Activated gamma-delta T cell (primary cell): Measurements from ENCODE around the gene FKBP8.
"Not testable (repeated sequence)": the region's sequence is repeated elsewhere in the genome, so short reads cannot be mapped to it uniquely, and the experiment has no call there.

ENCODE experiments used
- DNase-seq: peaks from one replicate; lab custom pipeline; 2025; lab: John Stamatoyannopoulos, UW
- total RNA-seq, 2 donors: gene quantifications; one replicate each; lab custom pipeline; 2026; lab: John Stamatoyannopoulos, UW

The FKBP8 gene
- 164 to 197 reads per million in 2 donors for total RNA-seq

DNA sequence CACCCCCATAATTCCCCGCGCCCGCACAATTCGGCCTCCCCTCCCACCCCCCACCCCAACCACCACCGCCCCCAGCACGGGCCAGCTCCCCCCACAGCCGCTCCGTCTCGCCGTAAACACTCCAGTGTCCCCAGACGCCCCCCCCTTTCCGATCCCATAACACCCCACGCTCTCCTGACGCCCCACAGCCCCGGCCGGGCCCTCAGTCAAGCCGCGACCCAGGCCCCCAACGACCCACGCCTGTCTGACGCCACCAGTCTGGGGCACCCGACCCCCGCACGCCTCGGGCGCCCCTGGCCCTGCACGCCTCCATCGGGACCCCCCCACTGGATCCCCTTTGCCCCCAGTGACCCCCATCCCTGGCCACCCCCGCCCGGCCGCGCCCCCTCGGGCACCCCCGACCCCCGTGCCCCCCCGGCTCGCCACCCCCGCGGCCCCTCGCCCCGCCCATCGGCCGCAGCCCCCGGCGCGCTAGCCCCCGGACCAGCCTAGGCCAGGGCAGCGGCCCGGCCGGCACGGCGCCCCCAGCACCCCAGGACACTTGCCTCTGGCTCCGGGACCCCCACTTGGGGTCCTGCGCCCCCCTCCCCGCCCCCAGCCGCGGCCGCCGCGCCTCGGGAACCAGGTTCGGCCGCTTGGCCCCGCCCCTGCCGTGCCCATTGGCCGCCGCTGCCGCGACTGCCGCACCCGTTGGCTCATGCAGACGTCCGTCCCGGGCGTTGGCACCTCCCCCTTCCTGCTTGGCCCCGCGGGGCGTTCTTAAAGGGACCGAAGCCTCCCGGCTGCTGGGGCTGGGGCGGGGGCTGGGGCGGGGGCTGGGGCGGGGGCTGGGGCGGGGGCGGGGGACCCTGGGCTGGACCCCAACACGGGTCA lies at the start of gene FKBP8:
Gene FKBP8, minus strand, starts transcription at position 633 of the 873 bp plus-strand sequence. CDS start 1,603 bp downstream, outside the sequence.
- DNase-seq = peak; percentile 88

DNA sequence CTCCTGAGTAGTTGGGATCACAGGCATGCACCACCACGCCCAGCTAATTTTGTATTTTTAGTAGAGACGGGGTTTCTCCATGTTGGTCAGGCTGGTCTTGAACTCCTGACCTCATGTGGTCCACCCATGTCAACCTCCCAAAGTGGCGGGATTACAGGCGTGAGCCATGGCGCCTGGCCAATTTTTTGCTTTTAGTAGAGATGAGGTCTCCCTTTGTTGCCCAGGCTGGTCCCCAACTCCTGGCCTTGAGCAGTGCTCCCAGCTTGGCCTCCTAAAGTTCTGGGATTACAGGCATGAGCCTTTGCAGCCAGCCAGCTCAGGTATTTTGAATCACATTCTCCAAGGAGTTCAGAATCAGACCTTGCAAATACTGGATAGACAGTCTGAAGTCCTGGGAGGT lies 49.4 kb upstream of the FKBP8 start:
- not testable (repeated sequence) for DNase-seq

GRCh38 chr19:18591735-18592385 lies 48.5 kb upstream of the FKBP8 start:
- no peak for DNase-seq

DNA sequence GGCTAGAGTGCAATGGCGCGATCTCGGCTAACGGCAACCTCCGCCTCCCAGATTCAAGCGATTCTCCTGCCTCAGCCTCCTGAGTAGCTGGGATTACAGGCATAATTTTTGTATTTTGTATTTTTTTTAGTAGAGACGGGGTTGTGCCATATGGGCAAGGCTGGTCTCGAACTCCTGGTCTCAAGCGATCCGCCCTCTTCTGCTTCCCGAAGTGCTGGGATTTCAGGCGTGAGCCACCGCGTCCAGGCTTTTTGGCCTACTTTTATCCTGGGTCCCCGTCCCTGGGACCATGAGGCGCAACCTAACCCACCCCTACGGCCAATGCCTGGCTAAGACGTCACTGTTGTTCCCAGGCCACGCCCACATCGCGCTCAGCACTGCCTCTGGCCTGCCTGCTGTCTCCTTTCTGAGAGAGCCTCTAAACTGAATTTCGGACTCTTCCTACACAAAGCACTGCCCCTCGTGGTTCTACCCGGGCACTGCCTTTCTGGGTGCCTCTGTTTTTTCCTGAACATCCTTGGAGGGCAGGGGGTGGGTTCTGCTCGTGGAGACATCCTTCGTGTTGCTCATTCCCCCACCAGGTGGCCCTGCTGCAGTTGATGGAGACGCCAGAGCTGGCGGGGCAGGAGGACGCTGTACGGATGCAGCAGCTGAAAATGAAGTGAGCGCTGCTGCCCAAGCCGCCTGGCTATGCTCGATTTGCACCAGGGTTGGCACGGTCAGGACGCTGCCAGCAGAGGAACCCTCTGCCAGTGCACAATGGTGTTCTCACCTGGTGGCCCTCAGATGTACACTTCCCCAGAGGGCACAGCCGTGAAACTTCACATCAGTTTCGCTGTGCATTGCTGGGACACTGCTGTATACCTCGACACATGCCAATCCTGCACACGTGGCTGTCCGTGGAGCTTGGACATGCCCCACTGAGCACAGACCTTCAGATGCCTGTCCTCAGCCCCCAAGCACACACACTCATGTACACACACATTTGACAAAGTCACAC lies 47.2 kb upstream of the FKBP8 start:
- DNase-seq = no peak

DNA sequence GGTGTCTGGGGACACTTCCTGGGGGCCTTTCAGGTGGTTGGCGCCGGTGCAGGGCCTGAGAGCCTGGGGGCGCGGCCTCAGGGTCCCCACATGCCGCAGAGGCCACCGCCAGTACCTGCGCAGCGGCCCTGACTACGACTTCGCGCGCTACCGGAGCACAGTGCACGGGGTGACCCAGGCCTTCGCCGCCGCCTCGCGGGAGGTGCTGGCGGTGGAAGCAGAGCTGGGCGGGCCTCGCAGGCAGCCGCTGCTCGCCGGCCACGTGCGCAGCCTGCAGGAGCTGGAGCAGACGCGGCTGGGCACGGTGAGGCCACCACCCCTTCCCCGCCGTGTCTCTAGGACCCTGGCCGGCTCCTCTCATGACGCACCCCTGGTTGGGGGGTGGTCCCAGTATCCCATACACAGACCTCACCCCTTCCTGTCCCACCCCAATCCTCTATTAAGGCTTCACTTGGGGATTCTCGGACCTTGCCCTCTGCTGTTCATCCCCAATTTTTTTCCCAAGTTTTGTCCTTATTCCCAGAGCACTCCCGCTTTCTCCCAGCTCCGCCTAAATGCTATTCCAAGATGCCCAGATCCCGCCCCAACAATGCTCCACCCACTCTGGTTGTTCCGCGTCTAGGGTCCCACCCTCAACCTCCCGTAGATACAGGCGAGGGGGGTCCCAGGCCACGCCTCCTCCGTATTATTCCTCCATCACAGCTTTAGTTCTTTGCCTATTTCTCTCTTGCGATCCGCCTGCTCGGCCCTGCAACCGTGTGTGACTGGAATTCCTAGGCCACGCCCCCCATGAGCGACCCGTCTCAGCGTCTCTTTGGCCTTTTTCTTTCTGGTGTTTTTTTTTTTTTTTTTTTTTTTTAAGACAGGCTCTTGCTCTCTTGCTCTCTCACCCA lies 46.3 kb upstream of the FKBP8 start:
- peak; percentile 69 for DNase-seq

- peak; percentile 80 for DNase-seq
Observed at GRCh38 chr19:18588611-18589379, 45.4 kb upstream of the FKBP8 start, which contains the start of gene REX1BD. REX1BD (plus strand) TSS chr19:18588798; CDS start chr19:18588802, 4 bp downstream.

DNA sequence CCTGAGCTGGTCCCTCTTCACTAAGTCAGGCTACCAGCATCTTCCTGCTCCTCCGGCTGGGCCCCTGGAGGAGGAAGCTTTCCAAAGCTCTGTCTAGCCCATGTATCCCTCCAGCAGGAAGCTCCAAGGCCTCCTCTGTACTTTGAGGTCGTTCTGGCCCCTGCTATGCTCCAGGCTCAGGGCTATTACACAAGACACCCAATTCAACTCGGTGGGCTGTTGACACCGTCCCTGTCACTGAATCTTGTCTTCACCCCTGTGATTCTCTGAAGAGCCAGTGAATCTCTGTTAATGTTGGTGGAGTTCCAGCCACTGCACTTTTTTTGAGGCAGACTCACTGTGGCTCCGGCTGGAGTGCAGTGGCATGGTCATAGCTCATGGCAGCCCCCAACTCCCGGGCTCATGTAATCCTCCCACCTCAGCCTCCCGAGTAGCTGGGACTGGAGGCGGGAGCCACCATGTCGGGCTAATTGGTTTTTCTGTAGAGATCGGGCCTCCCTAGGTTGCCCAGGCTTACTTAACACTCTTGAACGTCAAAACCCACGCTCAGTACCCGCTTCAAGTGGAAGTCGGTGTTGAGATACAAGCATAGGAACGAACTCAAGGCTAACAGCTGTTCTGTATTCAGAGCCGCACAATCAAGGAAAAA lies 44.7 kb upstream of the FKBP8 start:
- no peak for DNase-seq

GRCh38 chr19:18587561-18587960 lies 44.2 kb upstream of the FKBP8 start:
- DNase-seq = no peak

- no peak for DNase-seq
Observed at GRCh38 chr19:18586306-18586705, 42.9 kb upstream of the FKBP8 start.

DNA sequence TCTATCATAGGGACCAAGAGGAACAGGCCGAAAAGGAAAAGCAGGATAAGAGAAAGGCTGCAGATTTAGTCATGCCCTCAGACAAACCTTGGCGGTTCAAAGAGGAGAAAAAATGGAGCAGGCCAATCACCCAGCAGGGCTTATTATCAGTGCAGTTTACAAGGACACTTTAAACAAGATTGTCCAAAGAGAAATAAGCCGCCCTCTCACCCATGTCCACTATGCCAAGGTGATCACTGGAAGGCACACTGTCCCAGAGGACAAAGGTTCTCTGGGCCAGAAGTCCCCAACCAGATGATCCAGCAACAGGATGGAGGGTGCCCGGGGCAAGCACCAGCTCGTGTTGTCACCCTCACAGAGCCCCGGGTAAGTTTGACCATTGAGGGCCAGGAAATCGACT lies 36.9 kb upstream of the FKBP8 start:
- DNase-seq = no peak

GRCh38 chr19:18577365-18577914 lies 34.1 kb upstream of the FKBP8 start:
- DNase-seq = no peak

DNA sequence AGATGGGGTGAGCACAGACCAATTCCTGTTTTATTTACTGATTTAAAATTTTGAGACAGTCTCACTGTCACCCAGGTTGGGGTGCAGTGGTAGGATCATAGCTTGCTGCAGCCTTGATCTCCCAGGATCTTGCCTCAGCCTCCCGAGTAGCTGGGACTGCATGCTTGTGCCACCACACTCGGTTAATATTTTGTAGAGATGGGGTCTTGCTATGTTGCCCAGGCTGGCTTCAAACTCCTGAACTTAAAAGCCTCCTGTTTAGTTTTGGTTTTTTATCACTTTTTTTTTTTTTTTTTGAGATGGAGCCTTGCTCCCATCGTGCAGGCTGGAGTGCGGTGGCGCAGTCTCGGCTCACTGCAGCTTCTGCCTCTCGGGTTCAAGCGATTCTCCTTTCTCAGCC lies 33.0 kb upstream of the FKBP8 start:
- DNase-seq = no peak

- no peak for DNase-seq
Observed at GRCh38 chr19:18574691-18575291, 31.4 kb upstream of the FKBP8 start.

GRCh38 chr19:18571564-18572344 lies 28.4 kb upstream of the FKBP8 start, which contains the start of gene UBA52:
UBA52 (plus strand) TSS chr19:18571857; CDS start chr19:18573301, 1,444 bp downstream.
- peak; percentile 99 for DNase-seq

DNA sequence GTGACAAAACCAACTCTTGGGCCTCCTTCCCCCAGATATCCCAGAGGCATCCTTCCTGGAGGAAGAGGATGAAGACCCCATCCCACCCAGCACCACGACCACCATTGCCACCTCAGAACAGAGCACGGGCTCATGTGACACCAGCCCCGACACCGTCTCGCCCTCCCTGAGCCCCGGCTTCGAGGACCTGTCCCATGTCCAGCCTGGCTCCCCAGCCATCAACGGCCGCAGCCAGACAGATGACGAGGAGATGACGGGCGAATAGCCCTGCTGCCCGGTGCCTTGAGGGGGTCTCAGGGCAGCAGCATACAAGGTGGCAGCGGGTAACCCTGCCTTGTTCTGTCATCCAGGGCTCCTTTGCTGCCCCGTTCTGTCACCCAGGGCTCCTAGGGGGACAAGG lies 25.0 kb upstream of the FKBP8 start:
- DNase-seq = no peak

GRCh38 chr19:18566953-18567352 lies 23.6 kb upstream of the FKBP8 start:
- no peak for DNase-seq

DNA sequence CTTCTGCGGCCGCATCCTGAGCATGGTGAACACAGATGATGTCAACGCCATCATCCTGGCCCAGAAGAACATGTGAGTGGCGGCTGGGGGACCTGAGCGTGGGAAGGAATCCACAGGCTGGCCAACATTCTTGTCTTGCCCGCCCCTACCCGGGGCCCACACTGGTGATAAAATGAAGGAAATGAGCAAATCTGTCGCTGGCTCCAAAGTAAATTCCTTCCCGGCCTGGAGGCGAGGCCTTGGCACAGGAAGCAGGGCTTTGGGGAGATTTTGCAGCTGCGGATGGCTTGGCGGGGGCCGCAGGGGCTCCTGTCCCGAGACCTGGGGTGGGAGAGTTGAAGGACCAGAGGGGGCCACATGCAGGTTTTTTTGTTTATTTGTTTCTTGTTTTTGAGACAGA lies 18.7 kb upstream of the FKBP8 start:
- DNase-seq = no peak

GRCh38 chr19:18559685-18560084 lies 16.3 kb upstream of the FKBP8 start:
- no peak for DNase-seq
